HCT116 (cell line): Measurements from ENCODE around the gene ALMS1. TPM values are rescaled to one million over a fixed set of nuclear protein-coding genes. Genes with fewer than 3 reads are reported as not detected.
A peak's percentile ranks its signal among the peaks of the same experiment; 100 is the strongest.
"Not testable (repeated sequence)": the region's sequence is repeated elsewhere in the genome, so short reads cannot be mapped to it uniquely, and the experiment has no call there.

Experiments
- ATAC-seq: fragments of 200-7000 bp; cut with Tn5 transposase; 2 replicates; pipeline ENCODE4 v1.9.1; 2020; ENCODE audit warnings: mild to moderate bottlenecking, moderate library complexity
- BruUV-seq: library from RNA; stranded (reverse); fragments of 400-500 nt; replicated peaks from 2 replicates; lab custom pipeline; 2021; lab: Mats Ljungman, UMichigan
- CTCF ChIA-PET: fragments of 300-600 bp; sonication (Branson Sonifier 250); formaldehyde crosslinking; loops from one replicate; lab custom pipeline; 2021; ENCODE audit warnings: antibody characterized with exemption; lab: Charles Lee
- POLR2A ChIA-PET: fragments of 300-600, 350-600 bp; sonication (Branson Sonifier 250); formaldehyde crosslinking; loops from one replicate; lab custom pipeline; 2021; ENCODE audit warnings: antibody characterized with exemption; lab: Charles Lee
- RAD21 ChIA-PET, 2 experiments: fragments of 300-600 bp; sonication (Branson Sonifier 250); formaldehyde crosslinking; loops; one replicate each; lab custom pipeline; 2023; ENCODE audit warnings: low total read pairs in 2 of 2; ENCODE audit not compliant: uncharacterized antibody in 2 of 2, unreplicated experiment in 2 of 2, low non-redundant PET in 1 of 2; lab: Charles Lee
- DNase-seq: peaks from one replicate; pipeline ENCODE4 v3.0.0-alpha.2; 2010; ENCODE audit warnings: low read depth, low spot score
- H2AFZ ChIP-seq: fragments of 200-600 bp; shearing (Covaris generic), sonication (generic); 2 replicates; pipeline ENCODE4 v1.6.1; 2017; ENCODE audit warnings: low read depth, mixed run types, mixed read lengths, antibody characterized with exemption, low read length; ENCODE audit not compliant: poor library complexity, severe bottlenecking
- H3K27ac ChIP-seq: 2 replicates; pipeline ENCODE4 v1.5.1; 2012; ENCODE audit warnings: low read depth, low read length
- H3K27me3 ChIP-seq: fragments of 200-600 bp; sonication (generic); 2 replicates; pipeline ENCODE4 v1.6.1; 2016; ENCODE audit warnings: mixed run types, low read length, mixed read lengths; ENCODE audit not compliant: insufficient read depth
- H3K36me3 ChIP-seq, 2 experiments: fragments of 200-500 bp in 1 of 2; fragments of 200-600 bp in 1 of 2; sonication (Bioruptor generic) in 1 of 2; sonication (generic) in 1 of 2; 2 replicates each; pipeline versions ENCODE4 v1.5.1 to v1.6.1; 2014 to 2016; ENCODE audit warnings: low read length in 2 of 2, inconsistent platforms in 1 of 2, mixed read lengths in 1 of 2, mixed run types in 1 of 2; ENCODE audit not compliant: insufficient read depth in 2 of 2, control insufficient read depth in 1 of 2
- H3K4me1 ChIP-seq, 2 experiments: fragments of 200-600 bp in 1 of 2; sonication (generic) in 1 of 2; 2 replicates each; pipeline versions ENCODE4 v1.5.1 to v1.6.1; 2012 to 2017; ENCODE audit warnings: low read length in 2 of 2, inconsistent platforms in 1 of 2, mild to moderate bottlenecking in 1 of 2, mixed read lengths in 1 of 2, mixed run types in 1 of 2, moderate library complexity in 1 of 2; ENCODE audit not compliant: insufficient read depth in 2 of 2, control insufficient read depth in 1 of 2
- H3K4me2 ChIP-seq: fragments of 200-600 bp; sonication (generic); 2 replicates; pipeline ENCODE4 v1.6.1; 2017; ENCODE audit warnings: mixed run types, low read length, mixed read lengths
- H3K4me3 ChIP-seq, 2 experiments: fragments of 200-600 bp in 1 of 2; sonication (generic) in 1 of 2; replicated peaks in 1 of 2; 2 replicates each; pipeline ENCODE4 v1.5.1; 2011 to 2016; ENCODE audit warnings: low read length in 2 of 2, control low read depth in 1 of 2, low read depth in 1 of 2, mild to moderate bottlenecking in 1 of 2, mixed read lengths in 1 of 2, mixed run types in 1 of 2
- H3K79me2 ChIP-seq: fragments of 200-600 bp; sonication (generic); 2 replicates; pipeline ENCODE4 v1.6.1; 2017; ENCODE audit warnings: mild to moderate bottlenecking, mixed run types, low read length, moderate library complexity, mixed read lengths; ENCODE audit not compliant: insufficient read depth
- H3K9ac ChIP-seq: fragments of 200-600 bp; sonication (generic); 2 replicates; pipeline ENCODE4 v1.6.1; 2016; ENCODE audit warnings: low read length, mixed read lengths
- H3K9me2 ChIP-seq: fragments of 200-600 bp; sonication (generic), shearing (Covaris generic); 2 replicates; pipeline ENCODE4 v1.6.1; 2017; ENCODE audit warnings: mixed run types, mild to moderate bottlenecking, moderate library complexity; ENCODE audit not compliant: insufficient read depth
- H3K9me3 ChIP-seq, 2 experiments: fragments of 200-500 bp in 1 of 2; fragments of 200-600 bp in 1 of 2; sonication (Bioruptor generic) in 1 of 2; sonication (generic) in 1 of 2; 2 replicates each; pipeline ENCODE4 v1.6.1; 2014 to 2017; ENCODE audit warnings: low read length in 2 of 2, mixed read lengths in 2 of 2, inconsistent platforms in 1 of 2, low read depth in 1 of 2, mild to moderate bottlenecking in 1 of 2, mixed run types in 1 of 2, moderate library complexity in 1 of 2; ENCODE audit not compliant: control insufficient read depth in 1 of 2, insufficient read depth in 1 of 2
- H4K20me1 ChIP-seq: fragments of 200-600 bp; sonication (generic), shearing (Covaris generic); 2 replicates; pipeline ENCODE4 v1.6.1; 2017; ENCODE audit warnings: mixed run types, mild to moderate bottlenecking, moderate library complexity; ENCODE audit not compliant: insufficient read depth
- CTCF ChIP-seq, 3 experiments: fragments of 200-600 bp in 1 of 3; sonication (generic) in 1 of 3; IDR thresholded peaks in 2 of 3; conservative IDR thresholded peaks in 1 of 3; 2 replicates each; pipeline ENCODE4 v1.5.1; 2012 to 2017; ENCODE audit warnings: low read depth in 2 of 3, low read length in 2 of 3, antibody characterized with exemption in 1 of 3, borderline replicate concordance in 1 of 3, control low read depth in 1 of 3, mild to moderate bottlenecking in 1 of 3, mixed read lengths in 1 of 3, mixed run types in 1 of 3, moderate library complexity in 1 of 3; ENCODE audit not compliant: insufficient read depth in 1 of 3
- RAD21 ChIP-seq: IDR thresholded peaks from 2 replicates; pipeline ENCODE4 v1.6.1; 2012; ENCODE audit warnings: low read depth, mild to moderate bottlenecking
- intact Hi-C: fragments of 100-400 bp; cut with micrococcal nuclease; formaldehyde crosslinking; loops from 2 replicates; pipeline ENCODE4 v1.10.0; 2022
- total RNA-seq: library from RNA; stranded (reverse); gene quantifications from one replicate; pipeline ENCODE4 v1.2.1, GENCODE V29; 2021; ENCODE audit not compliant: unreplicated experiment

ALMS1 gene
- total RNA-seq, 1 experiment from 2014 or later, result 20.5 TPM

DNA sequence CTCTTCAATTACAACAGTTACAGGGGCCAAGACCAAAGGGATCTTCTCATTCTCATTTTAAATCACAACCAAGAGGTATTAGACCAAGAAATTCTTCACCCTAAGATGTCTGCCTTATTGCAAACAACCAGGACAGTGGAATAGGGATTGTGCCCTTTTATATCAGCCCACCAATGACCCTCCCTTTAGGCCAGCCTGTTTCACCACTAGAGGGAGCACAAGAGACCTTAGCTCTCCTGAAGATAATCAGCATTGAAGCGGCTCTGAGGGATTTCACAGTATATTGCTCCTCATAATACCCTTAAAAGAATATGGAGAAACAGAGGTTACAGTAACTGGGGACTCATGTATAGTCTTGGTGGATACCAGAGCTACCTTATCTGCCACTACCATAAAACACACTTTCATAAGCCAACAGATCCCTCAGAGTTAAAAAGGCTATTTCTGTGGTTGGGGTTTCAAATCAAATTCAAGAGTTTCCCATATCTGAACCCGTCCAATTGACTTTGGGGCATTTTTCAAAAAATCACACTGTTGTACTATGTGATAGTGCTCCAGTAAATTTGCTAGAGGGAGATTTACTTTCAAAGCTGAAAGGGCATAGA, 245.1 kb downstream of the ALMS1 start:
- intact Hi-C loops, result loop anchor here (2.0 to 5.0 kb wide), 2 partner anchors 60 to 522 kb away; no protein-coding TSS in a partner anchor
- H3K27ac ChIP-seq, H3K4me2 ChIP-seq, H3K9me3 ChIP-seq, BruUV-seq, H3K9ac ChIP-seq, CTCF ChIA-PET, RAD21 ChIA-PET, H3K9me2 ChIP-seq, H4K20me1 ChIP-seq, H3K4me1 ChIP-seq, POLR2A ChIA-PET, H3K4me3 ChIP-seq, H3K27me3 ChIP-seq, H3K36me3 ChIP-seq, H3K79me2 ChIP-seq: not testable (repeated sequence)
- H2AFZ ChIP-seq, result peak overlapping the region; percentile 14
- peak; percentile 23 to 66 (median 66); a peak in 5 of 6 replicates for TF ChIP-seq CTCF (IDR thresholded peaks at IDR 0.05 in 2 of 3, conservative IDR thresholded peaks at IDR 0.05 in 1 of 3; ENCODE audit: borderline replicate concordance in 1 of 3, insufficient read depth in 1 of 3, low read depth in 2 of 3, low read length in 2 of 3)
- peak; percentile 37; the same call in 1 of the 2 replicates for TF ChIP-seq RAD21
- peak; percentile 100 for ATAC-seq
- peak; percentile 10 for DNase-seq

DNA sequence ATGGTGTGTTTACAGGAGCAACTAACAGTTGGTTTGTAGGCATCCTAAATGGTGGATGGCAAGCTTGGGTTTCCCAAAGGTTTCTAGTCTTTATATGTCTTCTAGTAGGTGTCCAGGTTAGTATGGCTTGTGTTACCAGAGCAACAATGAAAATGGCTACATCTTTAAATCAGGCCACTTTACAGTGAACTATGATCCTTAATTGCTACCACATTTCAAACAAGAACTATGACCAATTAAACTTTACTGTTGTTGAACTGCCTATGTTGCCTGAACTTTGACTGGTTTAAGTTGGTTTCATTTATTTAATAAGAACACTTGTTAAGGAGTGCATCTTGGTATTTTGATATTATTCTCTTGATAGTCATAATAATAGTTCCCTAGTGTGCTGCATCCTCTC, 251.3 kb downstream of the ALMS1 start:
- H3K9ac ChIP-seq, H3K9me2 ChIP-seq, H3K4me2 ChIP-seq, H4K20me1 ChIP-seq, H3K4me1 ChIP-seq, intact Hi-C loops, CTCF ChIA-PET, ATAC-seq, H3K4me3 ChIP-seq, H3K79me2 ChIP-seq, DNase-seq, H3K27ac ChIP-seq, H2AFZ ChIP-seq, H3K36me3 ChIP-seq, RAD21 ChIA-PET, POLR2A ChIA-PET, BruUV-seq, H3K27me3 ChIP-seq, H3K9me3 ChIP-seq: not testable (repeated sequence)
